ENCODE results near the gene SLC24A3. TPM values are rescaled to one million over a fixed set of nuclear protein-coding genes. Genes with fewer than 3 reads are reported as not detected.
"Not testable (repeated sequence)": the region's sequence is repeated elsewhere in the genome, so short reads cannot be mapped to it uniquely, and the experiment has no call there.

SLC24A3 gene
- total RNA-seq, 1 experiment from 2014 or later: not detected

DNA sequence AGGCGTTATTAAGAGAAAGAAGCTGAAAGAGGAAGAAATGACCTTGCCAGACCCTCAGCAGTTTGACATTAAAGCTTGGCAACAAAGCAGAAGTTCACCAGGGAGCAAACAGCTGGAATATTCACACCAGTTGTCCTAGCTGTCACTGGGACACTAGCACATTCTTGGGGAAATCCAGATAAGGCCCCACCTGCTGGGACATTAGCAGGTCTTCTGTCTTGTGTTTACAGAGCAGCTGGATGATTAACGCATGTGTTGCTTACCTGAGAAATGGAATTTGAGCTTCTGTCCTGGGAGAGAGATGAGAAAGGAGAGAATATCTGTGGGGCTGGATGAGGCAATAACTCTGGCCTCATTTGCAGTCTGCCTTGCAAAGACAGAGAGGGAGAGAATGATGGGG, 408.0 kb downstream of the SLC24A3 start:
- no peak for DNase-seq (ENCODE audit: low spot score)

DNA sequence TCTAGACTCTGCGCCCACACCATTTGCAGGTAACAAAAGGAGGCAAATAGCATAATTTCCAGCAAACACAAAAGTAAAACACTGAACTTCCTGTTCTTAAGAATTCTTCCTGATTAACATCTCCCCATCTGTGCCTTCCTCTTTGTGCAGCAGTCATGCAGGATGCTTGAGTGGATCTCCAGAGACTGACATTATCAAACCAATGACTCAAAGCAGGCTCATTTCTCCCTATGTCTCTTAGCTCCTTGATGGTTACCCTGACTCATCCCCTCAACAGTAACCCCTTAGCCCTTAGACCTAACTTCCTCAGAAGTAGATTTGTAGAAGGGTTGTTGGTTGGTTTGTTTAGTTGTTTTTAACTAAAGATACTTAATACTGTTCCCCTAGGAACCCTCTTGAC, 408.6 kb downstream of the SLC24A3 start:
- DNase-seq (ENCODE audit: low spot score): peak; percentile 16

DNA sequence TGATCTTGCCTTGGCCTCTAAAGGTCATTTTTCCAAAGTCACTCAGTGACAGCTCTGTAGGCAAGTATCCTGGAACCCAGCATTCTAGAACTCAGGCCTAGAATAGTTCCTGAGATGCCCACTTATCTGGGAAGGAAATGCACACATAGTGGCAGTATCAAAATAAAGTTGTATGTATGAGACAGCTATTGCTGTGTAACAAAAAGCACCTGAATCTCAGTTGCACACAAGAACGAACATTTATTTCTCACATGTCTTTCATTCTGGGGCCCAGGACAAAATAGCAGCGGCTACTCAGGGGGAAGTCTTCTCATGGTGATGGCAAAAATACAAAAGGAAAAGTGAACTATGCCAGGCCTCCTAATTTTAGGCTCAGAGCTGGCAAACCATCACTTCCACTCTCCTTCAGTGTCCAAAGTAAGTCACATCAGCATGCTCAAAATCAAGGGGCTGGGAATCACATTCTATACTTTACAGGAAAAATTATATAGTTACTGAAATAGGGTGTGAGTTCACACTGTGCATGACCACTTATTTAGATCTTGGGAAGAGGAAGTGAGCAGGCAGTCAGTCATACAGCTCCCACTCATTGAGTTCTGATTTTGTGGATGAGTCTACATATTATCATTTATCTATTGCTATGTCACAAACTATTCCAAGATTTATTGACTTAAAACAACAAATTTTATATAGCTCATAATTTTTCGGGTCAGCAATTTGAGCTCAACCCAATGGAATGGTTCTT, 412.0 kb downstream of the SLC24A3 start:
- DNase-seq (ENCODE audit: low spot score): no peak

GRCh38 chr20:19625426-19625825, 413.0 kb downstream of the SLC24A3 start:
- no peak for DNase-seq (ENCODE audit: low spot score)

- no peak for DNase-seq (ENCODE audit: low spot score)
Measured at GRCh38 chr20:19626896-19627295, 414.5 kb downstream of the SLC24A3 start.

DNA sequence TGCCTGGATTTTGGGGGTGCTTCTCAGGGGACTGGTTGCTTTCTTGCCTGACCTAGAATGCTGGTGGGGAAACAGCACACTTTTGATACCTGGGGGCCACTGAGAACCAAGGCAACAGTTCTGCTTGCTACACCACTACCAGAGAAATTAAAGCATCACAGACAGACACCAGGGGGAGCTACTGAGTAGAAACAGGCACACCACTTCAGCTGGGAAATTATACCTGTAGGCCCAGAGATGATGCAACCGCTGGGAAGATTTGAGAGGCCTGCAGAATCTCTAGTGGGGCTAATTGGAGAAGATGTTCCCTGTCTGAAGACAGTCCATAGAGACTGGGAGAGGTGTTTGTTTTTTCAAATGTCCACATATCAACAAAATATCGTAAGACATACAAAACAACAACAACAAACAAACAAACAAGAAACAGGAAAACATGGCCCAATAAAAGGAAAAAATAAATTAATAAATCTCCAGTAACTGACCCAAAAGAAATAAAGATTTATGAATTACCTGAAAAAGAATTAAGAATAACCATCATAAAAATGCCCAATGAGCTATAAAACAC, 416.2 kb downstream of the SLC24A3 start:
- DNase-seq (ENCODE audit: low spot score): peak; percentile 67

- no peak for DNase-seq (ENCODE audit: low spot score)
Measured at GRCh38 chr20:19631410-19631809, 419.0 kb downstream of the SLC24A3 start.

DNA sequence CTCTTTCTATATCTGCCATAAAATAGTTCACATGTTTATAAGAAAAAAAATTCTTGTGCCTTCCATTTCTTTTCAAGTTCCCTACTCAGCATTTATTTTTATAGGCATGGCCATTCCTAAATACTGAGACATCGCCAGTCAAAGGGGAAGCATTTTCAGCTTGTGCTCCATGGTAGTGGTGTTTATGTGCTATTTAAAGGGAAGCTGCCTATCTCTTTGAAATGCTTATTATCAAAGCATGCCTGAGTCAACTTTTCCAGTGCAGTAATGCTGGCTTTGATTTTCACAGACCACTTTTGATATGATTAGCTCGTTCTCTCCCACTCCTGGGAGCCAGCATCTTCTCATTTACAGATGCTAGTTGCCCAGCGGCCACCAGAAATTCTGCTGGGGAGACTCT, 421.5 kb downstream of the SLC24A3 start:
- DNase-seq (ENCODE audit: low spot score): no peak

DNA sequence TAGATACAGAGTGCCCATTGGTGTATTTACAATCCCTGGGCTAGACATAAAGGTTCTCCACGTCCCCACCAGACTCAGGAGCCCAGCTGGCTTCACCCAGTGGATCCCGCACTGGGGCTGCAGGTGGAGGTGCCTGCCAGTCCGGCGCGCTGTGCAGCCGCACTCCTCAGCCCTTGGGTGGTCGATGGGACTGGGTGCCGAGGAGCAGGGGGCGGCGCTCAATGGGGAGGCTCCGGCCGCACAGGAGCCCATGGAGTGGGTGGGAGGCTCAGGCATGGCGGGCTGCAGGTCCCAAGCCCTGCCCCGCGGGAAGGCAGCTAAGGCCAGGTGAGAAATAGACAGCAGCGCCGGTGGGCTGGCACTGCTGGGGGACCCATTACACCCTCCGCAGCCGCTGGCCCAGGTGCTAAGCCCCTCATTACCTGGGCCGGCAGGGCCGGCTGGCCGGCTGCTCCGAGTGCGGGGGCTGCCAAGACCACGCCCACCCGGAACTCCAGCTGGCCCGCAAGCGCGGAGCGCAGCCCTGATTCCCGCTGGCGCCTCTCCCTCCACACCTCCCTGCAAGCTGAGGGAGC, 427.1 kb downstream of the SLC24A3 start:
- not testable (repeated sequence) for DNase-seq (ENCODE audit: low spot score)

DNA sequence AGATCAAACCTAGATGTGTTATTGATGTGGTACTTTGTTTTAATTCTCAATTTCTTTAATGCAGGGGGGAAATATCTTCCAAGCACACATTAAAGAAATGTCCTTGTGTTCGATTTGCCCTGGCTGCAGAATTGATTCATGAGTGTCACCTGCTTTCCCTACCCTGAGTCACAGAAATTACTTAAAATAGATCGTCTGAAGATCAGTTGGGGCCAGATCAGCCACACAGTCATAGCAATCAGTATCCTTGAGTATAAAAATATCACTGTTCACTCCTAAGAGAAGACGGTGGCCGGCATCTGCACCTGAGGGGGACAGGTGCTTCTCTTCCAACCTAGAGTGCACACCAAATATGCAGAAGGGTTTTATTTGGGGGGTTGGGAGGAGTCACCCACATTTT, 430.4 kb downstream of the SLC24A3 start:
- DNase-seq (ENCODE audit: low spot score): no peak

GRCh38 chr20:19644085-19644484, 431.6 kb downstream of the SLC24A3 start:
- DNase-seq (ENCODE audit: low spot score): no peak

GRCh38 chr20:19646963-19647362, 434.5 kb downstream of the SLC24A3 start:
- DNase-seq (ENCODE audit: low spot score): no peak

GRCh38 chr20:19648024-19648423, 435.6 kb downstream of the SLC24A3 start:
- no peak for DNase-seq (ENCODE audit: low spot score)

DNA sequence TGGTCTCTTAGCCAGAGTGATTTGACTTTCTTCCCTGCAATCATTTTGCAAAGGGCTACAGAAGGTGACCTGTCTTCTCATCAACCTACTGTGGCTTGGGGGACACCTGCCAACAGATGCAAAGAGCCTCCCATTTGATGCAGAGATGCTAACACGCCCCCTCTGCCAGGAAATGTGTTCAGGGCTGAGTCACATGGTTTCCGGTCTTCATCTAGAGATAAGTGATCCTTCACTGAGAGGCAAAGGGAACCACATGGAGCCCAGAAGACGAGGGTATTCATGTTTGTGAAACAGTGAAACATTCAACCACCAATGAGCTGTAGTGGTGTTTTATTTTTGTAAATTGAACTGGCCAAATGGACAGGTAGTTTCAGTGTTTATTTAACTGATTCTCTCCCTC, 436.6 kb downstream of the SLC24A3 start:
- DNase-seq (ENCODE audit: low spot score): no peak

- no peak for DNase-seq (ENCODE audit: low spot score)
Measured at GRCh38 chr20:19652591-19653026, 440.2 kb downstream of the SLC24A3 start.

DNA sequence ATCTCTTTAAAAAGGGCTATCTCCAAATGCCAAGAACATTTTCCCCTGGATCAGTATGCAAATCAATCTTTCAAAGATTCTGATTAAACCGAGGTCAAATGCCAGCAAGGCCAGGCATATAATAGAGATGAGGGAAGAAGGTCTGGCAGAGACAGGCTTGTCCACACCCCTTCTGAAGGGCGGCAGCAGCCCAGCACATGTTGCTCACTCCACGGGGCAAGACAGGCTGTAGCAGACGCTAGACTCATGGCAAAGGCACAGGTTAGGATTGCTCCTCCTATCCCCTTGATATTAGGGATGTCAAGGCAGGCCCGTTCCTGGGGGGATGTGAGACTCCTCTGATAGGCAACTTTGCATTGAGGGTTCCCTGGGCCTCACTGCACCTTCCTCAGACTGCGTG, 440.9 kb downstream of the SLC24A3 start:
- DNase-seq (ENCODE audit: low spot score): no peak

DNA sequence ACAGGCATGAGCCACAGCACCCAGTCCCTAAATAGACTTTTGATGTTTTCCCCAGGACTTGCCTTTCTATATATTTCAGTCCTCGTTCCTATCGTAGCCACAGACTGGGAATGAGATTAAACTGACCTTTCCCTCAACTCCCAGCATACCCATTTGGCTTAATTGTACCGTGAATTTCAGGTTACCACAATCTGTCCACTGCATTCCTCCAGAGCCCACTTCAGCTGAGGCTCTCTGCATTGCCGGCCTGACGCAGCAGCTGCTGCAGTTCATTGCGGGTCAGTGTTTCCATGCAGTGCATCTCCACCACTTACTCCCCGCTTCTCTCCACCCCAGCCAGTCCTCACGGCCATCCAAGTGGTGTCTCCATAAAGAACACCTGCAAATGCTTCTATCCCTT, 442.5 kb downstream of the SLC24A3 start:
- no peak for DNase-seq (ENCODE audit: low spot score)

- no peak for DNase-seq (ENCODE audit: low spot score)
Measured at GRCh38 chr20:19658137-19658536, 445.7 kb downstream of the SLC24A3 start.

DNA sequence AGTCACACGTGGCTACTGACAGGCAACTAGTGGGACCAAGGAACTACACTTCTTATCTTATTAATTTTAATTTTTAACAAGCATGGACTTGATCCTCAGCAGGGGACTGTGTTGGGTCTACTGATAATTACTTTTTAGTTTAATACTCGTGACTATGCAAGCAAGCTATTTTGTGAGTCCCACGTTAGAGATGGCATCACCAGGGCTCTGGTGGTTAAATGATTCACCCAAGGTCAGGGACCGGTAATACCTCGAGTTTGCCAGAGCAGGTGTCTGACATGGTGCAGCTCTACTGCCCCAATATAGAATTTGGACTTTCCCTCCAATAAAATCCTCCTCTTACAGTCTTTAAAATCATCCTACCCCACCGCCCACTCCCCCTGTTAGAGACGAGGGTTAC, 447.0 kb downstream of the SLC24A3 start:
- DNase-seq (ENCODE audit: low spot score): peak; percentile 19

- no peak for DNase-seq (ENCODE audit: low spot score)
Measured at GRCh38 chr20:19660808-19661378, 448.5 kb downstream of the SLC24A3 start.

DNA sequence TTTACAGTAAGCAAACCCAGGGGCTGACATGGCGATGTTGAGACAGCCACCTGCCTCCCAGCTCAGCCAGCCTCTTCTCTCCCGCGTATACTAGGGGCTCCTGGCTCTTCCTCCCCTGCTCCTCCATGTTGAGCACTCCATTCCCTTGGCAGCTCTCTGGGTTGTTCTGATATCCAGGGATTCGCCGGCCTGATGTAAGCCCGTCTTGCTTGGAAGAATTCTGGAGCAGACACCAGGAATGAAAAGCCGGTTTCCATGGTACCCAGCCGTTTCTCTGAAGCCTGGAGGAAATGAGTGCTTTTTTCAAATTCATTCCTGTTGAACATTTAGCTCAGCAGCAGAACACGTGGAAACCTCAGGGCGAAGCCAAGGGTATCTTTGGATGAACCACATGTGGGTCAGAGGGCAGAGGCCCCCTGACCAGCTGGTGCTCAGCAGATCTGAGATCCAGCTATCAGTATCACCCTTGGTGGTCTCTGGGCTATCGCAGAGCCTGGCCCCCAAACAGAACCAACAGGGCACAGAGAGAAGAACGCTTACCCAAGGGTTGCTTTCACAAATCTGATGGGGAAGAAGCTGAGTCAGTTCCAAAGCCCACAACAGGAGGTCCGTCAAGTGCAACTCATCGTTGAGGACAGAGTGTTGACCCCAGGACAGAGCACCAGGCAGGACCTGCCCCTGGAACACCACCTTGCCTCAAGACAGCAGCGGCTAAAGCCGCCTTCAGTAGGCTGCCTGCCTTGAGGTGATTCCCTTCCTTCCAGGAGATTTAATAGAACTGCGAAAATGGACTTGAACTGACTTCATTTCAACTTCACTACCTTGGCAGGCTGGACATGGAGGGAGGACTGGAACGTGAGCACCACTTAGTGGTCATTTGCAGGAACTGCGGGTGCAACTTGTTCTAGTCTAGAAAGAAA, 449.5 kb downstream of the SLC24A3 start:
- peak; percentile 77 for DNase-seq (ENCODE audit: low spot score)

- no peak for DNase-seq (ENCODE audit: low spot score)
Measured at GRCh38 chr20:19662637-19662995, 450.2 kb downstream of the SLC24A3 start.

Data from A172 (cell line).